Esophagus muscularis mucosa (tissue), 3 donors: ENCODE measurements around the gene SFXN5.

Experiments used
- CTCF ChIP-seq, 3 experiments: fragments of 200-600 bp in 2 of 3; fragments of 450-650 bp in 1 of 3; sonication (generic) in 2 of 3; IDR thresholded peaks; one replicate each; pipeline ENCODE4 v1.5.1; 2017 to 2019; ENCODE audit warnings: antibody characterized with exemption in 3 of 3, mild to moderate bottlenecking in 2 of 3, moderate library complexity in 1 of 3
- POLR2AphosphoS5 ChIP-seq, 2 donors: sonication (generic); formaldehyde crosslinking; IDR thresholded peaks; one replicate each; pipeline ENCODE4 v1.6.1; 2017; ENCODE audit warnings: antibody characterized with exemption in 2 of 2

DNA sequence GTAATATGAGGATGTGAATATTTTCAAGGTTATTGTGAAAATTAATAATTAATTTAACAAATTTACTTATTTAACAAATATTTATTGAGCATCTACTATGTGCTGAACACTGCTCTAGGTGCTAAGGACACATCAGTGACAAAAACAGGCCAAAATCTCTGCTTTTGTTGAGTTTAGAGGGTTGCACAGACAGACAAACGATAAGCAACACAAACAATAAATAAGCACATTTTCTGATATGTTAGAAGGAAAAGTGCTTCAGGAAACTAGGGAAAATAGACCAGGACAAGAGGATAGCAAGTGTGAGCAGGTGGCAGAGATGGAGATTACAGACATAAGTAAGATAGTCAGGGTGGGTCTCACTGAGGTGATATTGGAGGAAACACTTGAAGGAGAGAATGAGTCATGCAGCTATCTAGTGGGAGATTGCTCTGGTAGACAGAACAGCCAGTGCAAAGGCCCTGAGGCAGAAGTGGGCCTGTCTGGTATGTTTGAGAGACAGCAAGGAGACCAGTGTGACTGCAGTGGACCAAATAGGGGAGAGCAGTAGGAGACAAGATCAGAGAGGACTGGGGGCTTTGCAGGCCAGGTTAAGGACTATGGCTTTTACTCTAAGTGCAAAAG lies 38.3 kb downstream of the SFXN5 start:
- no peak for TF ChIP-seq CTCF (IDR thresholded peaks at IDR 0.05)
- no peak for TF ChIP-seq POLR2AphosphoS5 (IDR thresholded peaks at IDR 0.05)
